ENCODE results near the gene CCR1.
"Not testable (repeated sequence)": the region's sequence is repeated elsewhere in the genome, so short reads cannot be mapped to it uniquely, and the experiment has no call there.

Gene CCR1

GRCh38 chr3:46209746-46210470 is 1.8 kb upstream of the CCR1 start:
- DNase-seq = no peak

DNA sequence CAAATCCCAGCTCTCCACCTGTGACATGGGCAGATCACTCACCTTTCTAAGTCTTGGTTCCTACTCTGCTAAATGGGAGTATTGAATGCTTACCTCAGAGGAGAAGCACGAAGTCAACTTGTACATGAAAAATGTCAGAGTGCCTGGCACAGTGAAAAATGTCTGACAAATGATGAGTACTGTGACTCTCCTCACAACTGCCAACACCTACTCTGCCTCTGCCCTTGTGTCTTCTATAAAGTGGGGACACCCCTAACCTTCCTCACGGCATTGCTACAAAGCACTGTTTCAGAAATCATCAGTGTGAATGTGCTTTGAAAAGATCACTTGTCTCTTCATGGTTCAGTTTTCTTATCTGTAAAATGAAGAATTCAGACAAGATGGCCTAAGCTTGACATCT is 940 bp upstream of the CCR1 start:
- no peak for DNase-seq

GRCh38 chr3:46207514-46207913 is 599 bp downstream of the CCR1 start:
- DNase-seq = not testable (repeated sequence)

DNA sequence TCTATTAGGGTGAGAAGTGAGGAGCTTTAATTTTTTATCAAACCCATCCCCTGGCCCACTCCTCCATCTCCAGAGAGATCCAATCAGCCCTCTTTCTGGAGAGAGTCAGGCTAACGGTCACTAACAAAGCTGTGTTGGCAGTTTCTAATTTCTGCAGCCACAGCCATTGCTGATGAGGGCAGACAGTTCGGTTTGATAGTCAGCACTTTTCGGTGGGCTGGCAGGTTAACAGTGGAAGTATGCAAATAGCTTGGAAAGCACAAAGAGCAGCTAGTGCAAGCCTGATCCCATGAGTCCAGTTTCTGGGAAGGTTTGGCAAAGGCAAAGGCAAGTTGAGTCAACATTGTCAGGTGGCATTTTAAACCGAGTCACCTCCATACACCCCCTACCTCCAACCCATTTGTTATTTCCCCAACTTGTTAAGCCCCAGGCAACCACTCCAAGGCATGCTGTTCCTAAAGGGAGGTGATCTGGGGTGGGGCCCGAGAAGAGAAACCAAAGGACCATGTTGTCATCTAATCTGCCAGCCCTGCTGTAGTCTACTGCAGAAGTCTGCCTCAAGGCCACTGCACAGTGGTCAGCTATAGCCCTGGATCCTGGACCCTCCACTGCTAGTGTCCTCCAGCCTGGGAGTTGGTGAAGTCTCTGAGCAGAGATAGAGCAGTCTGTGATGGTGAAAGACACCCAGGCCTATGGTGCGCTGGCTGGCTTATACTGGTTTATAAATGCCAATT is 1.7 kb downstream of the CCR1 start:
- no peak for DNase-seq

DNA sequence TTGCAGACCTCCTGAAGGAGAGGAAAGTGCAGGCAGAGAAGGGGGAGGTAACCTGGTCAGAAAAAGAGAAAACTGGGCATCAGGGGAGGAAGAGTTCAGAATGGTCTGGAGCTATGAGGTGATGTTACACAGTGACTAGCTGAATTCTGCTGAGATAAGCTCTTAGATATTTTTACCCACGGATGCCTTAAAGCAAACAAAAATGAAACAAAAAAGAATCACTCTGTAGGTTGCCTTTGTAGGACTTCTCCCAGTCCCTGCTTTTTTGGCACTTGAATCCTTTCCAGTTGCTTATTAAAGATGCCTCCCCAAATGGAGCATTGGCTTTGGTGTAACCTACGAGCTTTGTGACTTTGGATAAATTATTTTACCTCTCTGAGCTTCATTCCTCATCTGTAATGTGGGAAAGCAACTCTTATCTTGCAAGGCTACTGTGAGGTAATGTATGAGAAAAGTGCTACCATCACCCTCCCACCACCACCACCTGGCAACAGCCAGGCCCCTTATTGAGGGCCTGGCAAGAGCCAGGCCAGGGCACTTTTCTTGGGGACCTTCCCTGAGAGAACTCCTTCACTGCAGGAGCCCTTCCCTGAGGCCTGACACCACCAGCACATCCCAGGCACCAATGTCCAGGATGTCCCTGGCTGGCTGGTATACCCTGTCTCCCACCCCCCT is 2.7 kb downstream of the CCR1 start:
- DNase-seq = no peak

- no peak for DNase-seq
Measured at GRCh38 chr3:46203681-46204080, 4.4 kb downstream of the CCR1 start.

DNA sequence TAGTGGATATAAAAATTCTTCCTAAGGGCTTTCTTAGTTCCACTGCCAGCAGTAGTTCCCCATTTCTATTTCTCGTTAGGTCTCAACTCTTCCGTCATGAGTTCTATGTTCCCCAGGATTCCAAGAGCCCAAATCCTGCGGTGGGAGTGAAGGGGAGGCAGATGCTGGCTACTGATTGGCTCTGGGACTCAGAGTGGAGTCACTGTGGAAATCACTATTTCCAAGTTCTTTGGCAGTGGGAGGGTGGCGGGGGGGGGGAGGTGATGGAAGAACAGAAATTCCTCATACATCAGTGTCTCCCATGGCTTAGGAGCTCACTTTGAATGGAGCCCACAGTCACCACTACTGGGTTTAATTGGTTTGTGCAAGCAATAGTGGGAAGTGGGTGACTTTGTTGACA is 5.6 kb downstream of the CCR1 start:
- no peak for DNase-seq

DNA sequence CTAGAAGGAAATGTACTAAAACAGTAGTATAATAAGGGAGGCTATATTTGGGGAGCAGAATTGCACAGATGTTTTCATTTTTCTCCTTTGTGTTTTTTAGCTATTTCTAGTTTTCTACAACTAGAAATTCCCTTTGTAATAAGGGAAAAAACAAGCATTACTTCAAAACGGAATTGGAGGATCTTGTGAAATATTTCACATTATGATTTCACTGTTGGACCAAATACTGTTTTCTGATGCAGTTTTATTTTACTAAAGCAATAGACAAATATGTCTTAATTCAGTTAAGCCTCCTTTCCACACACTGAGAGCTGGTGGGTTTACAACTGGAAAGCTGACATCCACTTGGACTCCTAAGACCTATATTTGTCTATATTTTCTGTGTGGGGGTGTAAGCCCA is 7.3 kb downstream of the CCR1 start:
- no peak for DNase-seq

GRCh38 chr3:46200211-46200610 is 7.9 kb downstream of the CCR1 start:
- DNase-seq = no peak

DNA sequence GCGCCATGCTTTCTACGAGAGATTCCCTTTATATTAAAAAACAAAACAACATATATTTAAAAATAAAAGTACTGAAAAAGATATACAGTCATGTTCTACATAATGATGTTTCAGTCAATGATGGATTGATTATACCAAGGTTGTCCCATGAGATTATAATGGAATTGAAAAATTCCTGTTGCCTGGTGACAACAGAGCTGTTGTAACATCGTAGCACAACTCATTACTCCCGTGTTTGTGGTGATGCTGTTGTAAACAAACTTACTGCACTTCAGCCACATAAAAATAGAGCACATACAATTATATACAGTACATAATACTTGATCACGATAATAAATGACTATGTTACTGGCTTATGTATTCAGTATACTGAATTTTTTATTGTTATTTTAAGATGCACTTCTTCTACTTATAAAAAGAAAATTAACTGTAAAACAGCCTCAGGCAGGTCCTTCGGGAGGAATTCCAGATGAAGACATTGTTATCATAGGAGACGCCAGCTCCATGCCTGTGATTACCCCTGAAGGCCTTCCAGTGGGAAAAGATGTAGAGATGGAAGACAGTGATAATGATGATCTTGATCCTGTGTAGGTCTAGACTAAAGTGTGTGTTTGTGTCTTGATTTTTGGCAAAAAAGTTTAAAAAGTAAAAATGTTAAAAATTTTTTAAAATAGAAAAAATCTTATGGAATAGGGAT is 11.7 kb downstream of the CCR1 start:
- no peak for DNase-seq

GRCh38 chr3:46194868-46195553 is 13.1 kb downstream of the CCR1 start:
- DNase-seq = no peak

DNA sequence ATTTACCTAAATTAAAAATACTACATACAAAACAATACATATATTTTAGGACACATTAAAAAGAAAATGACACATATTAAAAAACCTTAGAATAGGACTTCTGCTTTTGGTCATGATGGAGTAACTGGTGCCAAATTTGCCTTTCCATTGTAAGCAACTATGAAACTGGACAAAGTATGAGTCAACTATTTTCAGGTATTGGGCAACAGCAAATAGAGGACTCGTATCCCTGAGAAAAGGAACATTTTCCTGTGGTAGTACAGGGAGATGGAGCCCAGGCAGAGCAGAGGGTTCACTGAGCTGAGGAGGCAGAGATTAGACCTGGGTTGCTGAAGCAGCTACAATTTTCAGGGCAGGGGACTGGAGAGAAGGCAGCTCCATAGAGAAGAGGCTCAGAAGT is 14.7 kb downstream of the CCR1 start:
- no peak for DNase-seq

GRCh38 chr3:46192939-46193338 is 15.2 kb downstream of the CCR1 start:
- DNase-seq = no peak

DNA sequence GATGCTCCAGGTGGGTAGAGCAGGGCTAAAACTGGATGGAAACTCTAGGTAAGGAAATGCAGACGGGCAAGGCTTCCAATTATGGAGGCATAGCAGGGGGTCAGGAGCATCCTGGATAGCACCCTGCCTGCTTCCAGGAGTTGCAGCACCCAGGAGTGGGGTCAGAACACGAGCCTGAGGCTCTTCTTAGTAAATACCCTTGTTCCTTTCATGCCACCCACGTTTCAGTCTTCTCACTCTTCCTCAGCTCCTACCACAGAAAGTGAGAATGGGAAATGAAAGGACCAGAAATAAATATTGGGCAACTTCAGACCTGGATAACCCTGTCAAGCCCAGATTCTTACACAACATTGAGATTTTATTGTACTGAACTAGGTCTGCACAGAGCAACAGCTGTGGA is 16.4 kb downstream of the CCR1 start:
- DNase-seq = no peak

DNA sequence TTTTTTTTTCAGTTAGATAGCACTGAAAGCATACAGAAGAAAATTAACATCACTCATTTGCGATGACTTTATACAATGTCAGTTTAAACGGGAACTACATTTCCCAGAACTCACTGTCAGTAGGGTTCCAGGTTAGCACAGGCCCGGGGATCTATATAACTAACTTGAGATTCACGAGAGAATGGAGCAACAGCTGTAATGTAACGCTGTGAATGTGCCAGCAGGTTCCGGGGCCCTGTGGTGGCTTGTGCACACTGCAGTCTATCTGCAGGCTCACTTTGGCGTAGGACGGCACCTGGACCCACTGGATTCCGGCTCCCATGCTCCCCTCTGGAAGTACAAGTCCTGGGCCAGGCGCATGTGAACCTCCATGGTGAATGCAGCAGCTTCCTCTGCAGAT is 19.4 kb downstream of the CCR1 start:
- DNase-seq = no peak

DNA sequence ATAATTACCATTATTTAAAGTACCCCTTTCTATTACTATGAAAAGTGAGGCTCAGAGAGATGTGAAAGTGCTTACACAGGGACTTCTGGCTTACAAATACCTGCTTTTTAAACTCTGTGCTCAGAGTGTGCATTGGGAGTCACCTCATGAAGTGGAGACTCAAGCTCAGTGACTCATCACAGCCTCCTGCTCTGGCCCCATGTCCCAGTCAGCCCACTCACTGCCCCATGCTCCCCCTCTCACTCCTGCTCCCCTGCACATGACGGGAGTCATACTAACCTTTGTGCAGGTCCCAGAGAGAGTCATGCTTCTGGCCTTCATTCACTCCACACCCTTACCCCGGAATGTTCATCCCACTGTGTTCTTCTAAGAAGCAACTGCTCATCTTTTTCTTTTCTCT is 20.2 kb downstream of the CCR1 start:
- DNase-seq = no peak

GRCh38 chr3:46187341-46187700 is 20.8 kb downstream of the CCR1 start:
- DNase-seq = no peak

- no peak for DNase-seq
Measured at GRCh38 chr3:46186471-46187340, 21.4 kb downstream of the CCR1 start.

- no peak for DNase-seq
Measured at GRCh38 chr3:46184469-46184868, 23.6 kb downstream of the CCR1 start.

DNA sequence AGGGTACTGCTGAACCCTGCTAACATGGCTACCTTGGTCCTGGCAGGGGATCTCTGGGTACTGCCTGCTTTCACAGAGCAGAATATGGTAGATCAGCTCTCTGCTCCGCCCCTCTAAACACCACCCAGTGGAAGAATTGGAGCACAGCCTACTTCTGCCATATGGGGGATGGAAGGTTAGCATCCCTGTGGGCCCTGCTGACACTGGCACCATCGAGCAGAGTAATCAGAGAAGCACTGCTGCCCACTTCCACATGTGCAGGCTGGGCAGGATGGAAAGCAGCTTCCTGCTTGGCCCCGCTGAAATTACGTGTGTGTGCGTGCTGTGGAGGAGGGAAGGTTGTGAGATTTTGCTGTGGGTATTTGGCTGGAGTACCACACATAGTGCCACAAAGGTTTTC is 24.8 kb downstream of the CCR1 start:
- DNase-seq = no peak

GRCh38 chr3:46168583-46169345 is 39.3 kb downstream of the CCR1 start:
- no peak for DNase-seq

Measured in activated CD4-positive, alpha-beta T cell treated with anti-CD3 and anti-CD28 coated beads for 48 hours (primary cell).